GM19099 (cell line): ENCODE measurements around the gene ECM2.

Experiments
- POLR2A ChIP-seq: IDR thresholded peaks from 3 replicates; pipeline ENCODE4 v1.6.1; 2011; ENCODE audit warnings: low read depth; ENCODE audit not compliant: insufficient read length; ENCODE audit errors: extremely low read depth

ECM2 gene

DNA sequence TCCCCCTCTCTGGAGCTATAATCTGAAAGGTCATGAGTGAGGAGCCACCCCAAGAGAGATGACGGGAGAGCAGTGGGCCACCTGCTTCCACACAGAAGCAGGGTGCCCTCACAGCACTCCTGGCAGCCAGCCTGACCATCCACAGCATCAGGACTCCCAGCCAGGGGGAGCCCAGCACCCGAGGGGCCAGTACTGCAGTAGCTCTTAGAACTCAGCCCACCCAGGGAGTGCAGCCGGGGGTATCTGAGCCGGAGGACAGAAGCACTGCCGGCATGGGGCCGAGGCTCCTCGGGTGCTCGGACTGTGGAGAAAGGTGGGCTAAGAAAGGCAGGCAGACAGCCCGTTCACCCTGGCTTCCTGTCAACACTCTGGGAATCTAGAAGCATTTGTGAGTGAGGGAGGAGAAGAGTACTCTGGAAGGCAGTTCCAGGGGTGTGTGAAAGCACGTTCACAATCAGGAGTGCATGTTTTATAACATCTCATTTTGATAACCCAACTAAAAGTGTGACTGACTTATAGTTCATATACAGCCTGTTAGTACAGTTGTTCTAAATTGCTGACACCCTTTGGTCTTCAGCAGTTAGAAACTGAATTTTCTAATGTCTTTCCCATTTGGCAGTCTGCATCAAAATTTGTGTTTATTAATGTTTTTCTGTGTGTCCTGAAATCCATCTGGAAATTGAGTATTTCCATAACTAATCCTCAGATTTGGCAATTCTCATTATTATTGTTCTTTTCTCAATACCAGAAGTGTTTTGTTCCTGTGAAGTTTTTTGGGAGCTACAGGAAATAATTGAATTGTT is 27.6 kb downstream of the ECM2 start:
- TF ChIP-seq POLR2A = no peak

DNA sequence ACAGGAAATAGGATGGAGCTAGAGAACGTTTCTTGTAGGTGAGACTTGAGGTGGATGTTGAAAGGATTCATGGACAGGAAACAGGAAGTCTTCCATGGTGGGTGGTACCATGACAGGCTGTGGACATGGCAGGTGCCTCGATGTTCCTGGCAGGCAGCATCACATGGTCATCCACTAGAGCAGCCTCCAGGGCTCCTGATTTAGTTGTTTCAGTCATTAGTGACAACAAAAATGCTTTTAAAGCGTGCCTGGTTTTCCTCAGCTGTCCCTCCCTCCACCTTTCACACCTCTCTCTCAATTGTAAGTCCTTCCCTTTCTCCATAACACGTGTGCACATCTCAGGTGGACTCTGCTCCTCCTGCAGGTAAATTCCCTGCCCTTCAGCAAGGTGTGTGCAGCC is 28.3 kb downstream of the ECM2 start:
- TF ChIP-seq POLR2A = no peak

- no peak for TF ChIP-seq POLR2A
Observed at GRCh38 chr9:92507005-92507404, 28.8 kb downstream of the ECM2 start.

DNA sequence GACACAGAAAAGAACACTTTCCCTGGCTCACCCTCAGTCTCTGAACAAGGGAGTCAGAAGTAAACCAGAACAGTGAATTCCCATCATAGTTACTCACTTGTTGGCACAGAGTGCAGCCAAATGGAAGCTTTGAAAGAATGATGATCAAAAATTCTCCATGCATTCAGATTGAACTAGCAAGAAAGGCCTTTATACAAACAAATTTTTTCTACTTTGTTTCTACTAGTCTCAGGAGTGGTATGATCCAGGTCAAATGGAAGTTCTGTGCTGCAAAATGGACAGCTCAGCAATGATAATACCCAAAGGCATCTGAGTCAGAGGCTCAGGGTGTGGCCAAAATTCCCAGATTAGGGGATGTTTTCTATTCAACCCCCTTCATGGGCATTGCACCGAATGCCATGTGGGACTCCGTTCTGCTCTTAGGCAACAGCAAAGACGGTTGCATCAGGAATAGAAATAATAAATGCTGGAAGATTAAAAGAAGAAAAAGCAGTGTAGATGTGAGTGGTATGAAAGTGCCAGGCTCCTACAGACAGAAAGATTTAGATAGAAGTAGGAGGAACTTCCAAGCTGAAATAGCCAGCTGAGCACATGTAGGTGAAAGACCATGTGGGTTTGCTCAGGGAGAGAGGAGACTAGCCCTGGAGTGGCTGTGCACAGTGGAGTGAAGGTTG is 29.5 kb downstream of the ECM2 start:
- no peak for TF ChIP-seq POLR2A

DNA sequence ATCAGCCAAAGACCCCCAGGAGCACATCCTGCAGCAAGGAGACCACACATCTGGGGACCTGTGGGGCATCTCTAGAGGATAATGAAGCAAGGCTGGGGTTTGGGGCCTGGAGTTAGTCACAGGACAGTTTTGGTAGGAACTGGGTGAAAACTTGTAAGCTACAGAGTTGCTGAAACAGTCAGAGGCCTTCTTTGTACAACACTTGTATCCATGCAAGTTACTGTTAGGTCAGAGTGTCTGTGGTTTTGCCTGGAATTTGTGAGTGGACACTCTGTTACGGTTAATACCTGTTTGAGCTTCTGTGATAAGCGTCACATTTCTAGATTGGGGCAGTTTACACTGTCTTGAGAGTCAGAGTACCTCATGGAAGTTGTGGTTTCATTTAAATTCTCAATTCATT is 30.9 kb downstream of the ECM2 start:
- TF ChIP-seq POLR2A = no peak

- no peak for TF ChIP-seq POLR2A
Observed at GRCh38 chr9:92503156-92503555, 32.6 kb downstream of the ECM2 start.

GRCh38 chr9:92501671-92502393 is 34.0 kb downstream of the ECM2 start:
- TF ChIP-seq POLR2A = no peak

DNA sequence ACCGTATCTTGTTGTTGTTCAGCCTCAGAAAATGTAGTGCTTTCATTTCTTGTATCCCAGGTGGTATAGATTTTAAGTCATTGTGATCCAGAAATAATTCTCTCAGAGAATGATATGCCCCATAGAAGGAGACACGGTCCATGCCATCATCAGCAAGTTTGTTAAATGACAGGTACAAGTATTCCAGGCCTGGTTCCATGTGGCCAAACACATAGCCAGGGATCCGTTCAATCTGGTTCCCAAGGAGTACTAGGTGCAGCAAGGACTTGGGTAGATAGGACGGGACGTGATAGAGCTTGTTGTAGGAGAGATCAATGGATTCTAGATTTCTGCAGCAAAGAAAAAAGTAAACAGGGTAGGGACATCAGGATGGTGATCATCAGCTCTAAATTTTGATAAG is 35.1 kb downstream of the ECM2 start:
- no peak for TF ChIP-seq POLR2A

DNA sequence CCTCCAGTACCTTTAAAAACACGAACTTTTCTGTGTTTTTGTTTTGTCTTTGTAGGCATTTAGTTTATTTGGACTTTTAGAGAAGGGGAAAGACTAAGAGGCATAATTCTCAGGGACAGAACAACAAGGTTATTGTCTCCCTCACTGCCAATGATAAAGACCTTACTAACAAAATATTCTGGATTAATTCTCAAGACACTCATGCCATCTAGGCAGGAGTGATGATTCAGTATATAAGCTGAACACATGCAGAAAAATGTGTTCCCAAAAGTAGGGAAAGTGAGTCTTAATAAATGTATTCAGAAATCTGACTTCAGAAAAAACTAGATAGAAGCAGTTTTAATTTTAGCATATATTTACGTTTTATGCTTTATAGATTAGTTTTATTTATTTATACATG is 36.1 kb downstream of the ECM2 start:
- no peak for TF ChIP-seq POLR2A

DNA sequence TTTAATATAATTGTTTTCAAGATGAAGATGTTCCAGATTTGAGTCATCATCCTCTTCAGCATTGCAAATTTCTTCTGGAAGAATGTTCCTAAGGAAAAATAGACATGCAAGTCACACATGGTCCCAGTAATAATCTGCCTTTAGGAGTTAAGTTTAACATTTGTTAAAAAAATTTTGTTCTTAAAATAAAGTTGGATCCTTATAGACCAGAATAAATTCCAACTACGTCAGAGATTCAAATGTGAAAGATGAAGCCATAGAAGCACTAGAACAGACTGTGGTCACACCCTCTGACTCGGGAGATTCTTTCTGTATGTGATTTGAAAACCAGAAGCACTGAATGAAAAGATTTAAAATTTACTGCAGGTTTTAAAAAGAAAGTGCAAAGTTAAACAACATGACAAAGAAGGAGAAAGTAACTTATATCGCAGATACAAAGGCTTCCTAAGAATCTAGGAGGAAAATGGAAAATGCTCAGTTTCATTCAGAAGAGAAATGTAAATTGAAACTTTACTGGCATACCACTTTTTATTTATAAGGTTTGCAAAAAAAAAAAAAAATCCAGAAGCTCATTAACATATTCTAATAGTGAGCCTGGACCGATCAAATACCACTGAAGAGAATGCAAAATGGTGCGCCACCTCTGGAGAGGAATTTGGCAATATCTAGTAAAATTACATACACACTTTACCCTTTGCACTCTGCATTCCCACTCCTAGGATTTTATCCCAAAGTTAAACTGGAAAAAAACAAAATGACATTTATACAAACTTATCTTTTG is 39.2 kb downstream of the ECM2 start:
- no peak for TF ChIP-seq POLR2A

GRCh38 chr9:92494856-92495255 is 40.9 kb downstream of the ECM2 start:
- TF ChIP-seq POLR2A = no peak

DNA sequence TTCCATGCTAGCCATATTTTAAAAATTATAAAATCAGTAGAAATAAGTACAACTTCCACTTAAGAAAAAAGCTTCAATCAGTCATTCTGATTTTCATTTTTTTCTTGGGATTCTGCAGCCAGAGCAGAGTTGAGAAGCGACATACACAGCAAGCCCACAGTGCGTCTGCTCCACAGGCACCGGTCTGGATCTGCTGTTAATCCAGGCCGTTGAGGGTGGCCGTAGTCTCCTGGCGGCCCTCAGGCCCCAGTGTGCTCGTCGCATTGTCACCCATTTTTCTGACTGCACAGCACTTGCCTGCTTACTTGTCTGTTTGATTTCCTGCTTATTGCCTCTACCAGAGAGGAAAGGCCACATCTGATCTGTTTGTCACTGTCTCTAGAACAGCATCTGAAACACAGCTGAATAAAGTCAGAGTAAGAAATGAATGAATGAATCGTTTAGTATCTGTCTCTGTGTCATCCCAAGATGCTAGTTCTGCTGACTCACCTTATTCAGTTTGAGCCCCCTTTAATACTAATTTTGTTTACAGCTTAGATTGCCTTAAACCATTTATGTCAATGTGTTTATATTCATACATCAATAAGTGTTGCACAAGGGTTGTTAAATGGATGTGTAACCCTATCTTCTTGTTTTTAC is 41.9 kb downstream of the ECM2 start:
- TF ChIP-seq POLR2A = no peak

DNA sequence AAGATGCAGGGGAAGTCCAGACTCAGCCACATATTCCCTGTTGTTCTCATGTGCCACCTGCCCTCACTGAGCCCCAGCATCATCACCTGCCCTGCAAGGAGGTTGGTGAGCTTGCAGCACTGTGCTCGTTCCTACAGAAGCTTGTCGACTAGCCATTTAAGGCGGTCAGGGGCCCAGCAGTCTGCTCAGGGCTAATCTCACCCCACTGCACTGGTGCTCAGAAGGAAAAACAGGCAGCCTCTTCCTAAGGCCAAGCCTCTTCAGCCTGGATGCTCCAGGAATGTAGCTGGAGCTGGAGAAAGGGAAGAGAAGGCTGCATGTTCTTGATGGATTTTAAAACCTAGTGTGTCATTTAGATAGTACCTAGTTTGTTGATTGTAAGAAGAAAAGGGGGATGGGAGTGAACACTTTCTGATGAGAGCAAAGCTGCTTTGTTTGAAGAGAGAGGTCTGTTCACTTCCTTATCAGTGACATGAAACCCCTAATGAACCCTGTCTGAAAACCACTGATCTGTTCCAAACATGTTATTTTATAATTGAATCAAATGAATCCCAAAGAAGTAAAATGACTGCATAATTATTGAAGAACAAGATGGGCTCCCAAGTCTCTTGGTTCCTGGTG is 42.9 kb downstream of the ECM2 start:
- no peak for TF ChIP-seq POLR2A
